NCI-H2081 (cell line): ENCODE data around the gene RBM12.
"Not testable (repeated sequence)": the region's sequence is repeated elsewhere in the genome, so short reads cannot be mapped to it uniquely, and the experiment has no call there.

ENCODE experiments used
- DNase-seq, 2 experiments: peaks; one replicate each; lab custom pipeline; 2025; lab: John Stamatoyannopoulos, UW

RBM12 gene

GRCh38 chr20:35698298-35699126 lies 33.8 kb upstream of the RBM12 start:
- DNase-seq = no peak

GRCh38 chr20:35697696-35698297 lies 33.1 kb upstream of the RBM12 start:
- DNase-seq = no peak

GRCh38 chr20:35695978-35696377 lies 31.3 kb upstream of the RBM12 start:
- no peak for DNase-seq

GRCh38 chr20:35695245-35695749 lies 30.6 kb upstream of the RBM12 start:
- DNase-seq = no peak

- DNase-seq = no peak
These were observed 25.6 kb upstream of the RBM12 start for GRCh38 chr20:35690265-35690664.

GRCh38 chr20:35686872-35687271 lies 22.2 kb upstream of the RBM12 start:
- not testable (repeated sequence) for DNase-seq

- not testable (repeated sequence) for DNase-seq
These were observed 20.7 kb upstream of the RBM12 start for GRCh38 chr20:35685368-35685767.

GRCh38 chr20:35681960-35682359 lies 17.3 kb upstream of the RBM12 start:
- no peak for DNase-seq

- no peak for DNase-seq
These were observed 15.9 kb upstream of the RBM12 start for GRCh38 chr20:35680452-35681183.

- no peak for DNase-seq
These were observed 10.2 kb upstream of the RBM12 start for GRCh38 chr20:35674921-35675320.

- DNase-seq = no peak
These were observed 9.2 kb upstream of the RBM12 start for GRCh38 chr20:35673884-35674283.

GRCh38 chr20:35669681-35670080 lies 5.0 kb upstream of the RBM12 start:
- no peak for DNase-seq

GRCh38 chr20:35669221-35669620 lies 4.5 kb upstream of the RBM12 start:
- DNase-seq = no peak

- DNase-seq = no peak
These were observed 1.2 kb upstream of the RBM12 start for GRCh38 chr20:35665949-35666288.

GRCh38 chr20:35663516-35664465 lies 909 bp downstream of the RBM12 start:
- peak; percentile 36 to 61 for DNase-seq

- no peak for DNase-seq
These were observed 2.1 kb downstream of the RBM12 start for GRCh38 chr20:35662551-35662950.

- DNase-seq = no peak
These were observed 2.8 kb downstream of the RBM12 start for GRCh38 chr20:35661908-35662307.

GRCh38 chr20:35661053-35661452 lies 3.6 kb downstream of the RBM12 start:
- DNase-seq = no peak

- no peak for DNase-seq
These were observed 4.4 kb downstream of the RBM12 start for GRCh38 chr20:35660122-35660937.

GRCh38 chr20:35657271-35657670 lies 7.4 kb downstream of the RBM12 start:
- DNase-seq = no peak

- DNase-seq = no peak
These were observed 10.3 kb downstream of the RBM12 start for GRCh38 chr20:35654415-35654814.
